A673 (cell line): ENCODE measurements around the gene GRIN2D.

Experiments used
- CTCF ChIP-seq: fragments of 300-800, 200-600 bp; sonication (generic); conservative IDR thresholded peaks from 2 replicates; pipeline ENCODE4 v1.5.1; 2017; ENCODE audit warnings: low read depth, mild to moderate bottlenecking, antibody characterized with exemption, low read length, moderate library complexity, mixed read lengths
- EZH2 ChIP-seq: fragments of 200-600 bp; sonication (generic); IDR thresholded peaks from 2 replicates; pipeline ENCODE4 v1.6.1; 2017; ENCODE audit warnings: borderline replicate concordance, low read depth, mild to moderate bottlenecking, mixed read lengths, antibody characterized with exemption, low read length; ENCODE audit not compliant: poor library complexity, severe bottlenecking

GRCh38 chr19:48368936-48369335, 24.5 kb upstream of the GRIN2D start:
- TF ChIP-seq CTCF, result no peak
- no peak for TF ChIP-seq EZH2
